K562 (cell line): ENCODE results near the gene NPC1L1. TPM values are rescaled to one million over a fixed set of nuclear protein-coding genes. Genes with fewer than 3 reads are reported as not detected.

ENCODE experiments used
- CREM ChIP-seq: IDR thresholded peaks from 2 replicates; pipeline ENCODE4 v1.6.1; 2014; ENCODE audit warnings: antibody characterized with exemption, low read depth
- ETV1 ChIP-seq: fragments of 450-650 bp; conservative IDR thresholded peaks from 2 replicates; pipeline ENCODE4 v1.6.1; 2016; ENCODE audit warnings: missing genetic modification characterization, control low read depth, low read depth, missing compliant biosample characterization
- FOXK2 ChIP-seq, 2 experiments: fragments of 450-650 bp; IDR thresholded peaks in 1 of 2; conservative IDR thresholded peaks in 1 of 2; 2 replicates each; pipeline ENCODE4 v1.6.1; 2016; ENCODE audit warnings: low read depth in 2 of 2, mild to moderate bottlenecking in 1 of 2
- GATAD2A ChIP-seq: fragments of 450-650 bp; IDR thresholded peaks from 2 replicates; pipeline ENCODE4 v1.6.1; 2017
- GMEB1 ChIP-seq: fragments of 250-450 bp; sonication (Bioruptor Pico); IDR thresholded peaks from 2 replicates; pipeline ENCODE4 v1.4.0; 2020; ENCODE audit warnings: mild to moderate bottlenecking
- HDAC3 ChIP-seq: fragments of 450-650 bp; IDR thresholded peaks from 2 replicates; pipeline ENCODE4 v1.6.1; 2018; ENCODE audit warnings: borderline replicate concordance, mild to moderate bottlenecking, moderate library complexity; ENCODE audit not compliant: partially characterized antibody
- IRF1 ChIP-seq: sonication (generic); formaldehyde crosslinking; IDR thresholded peaks from 2 replicates; pipeline ENCODE4 v1.8.0; 2022; ENCODE audit warnings: missing genetic modification reagents, mild to moderate bottlenecking, borderline replicate concordance
- LARP7 ChIP-seq: fragments of 450-650 bp; IDR thresholded peaks from 2 replicates; pipeline ENCODE4 v1.6.1; 2016
- NFATC3 ChIP-seq: fragments of 450-650 bp; IDR thresholded peaks from 2 replicates; pipeline ENCODE4 v1.6.1; 2017; ENCODE audit warnings: mild to moderate bottlenecking
- OTX1 ChIP-seq: fragments of 450-650 bp; formaldehyde crosslinking; IDR thresholded peaks from 2 replicates; pipeline ENCODE4 v1.4.0; 2022; ENCODE audit warnings: mild to moderate bottlenecking
- TFAM ChIP-seq: fragments of 250-450 bp; sonication (Bioruptor Pico); conservative IDR thresholded peaks from 2 replicates; pipeline ENCODE4 v1.5.0; 2021; ENCODE audit warnings: mild to moderate bottlenecking, moderate library complexity
- ZKSCAN1 ChIP-seq: fragments of 150-350 bp; IDR thresholded peaks from 2 replicates; pipeline ENCODE4 v1.6.1; 2016; ENCODE audit warnings: low read depth, low read length
- ZNF316 ChIP-seq: fragments of 450-650 bp; IDR thresholded peaks from 2 replicates; pipeline ENCODE4 v1.6.1; 2016
- polyA plus RNA-seq, 8 experiments: library from polyadenylated mRNA; depleted of rRNA in 4 of 8; stranded (reverse) in 5 of 8; unstranded in 3 of 8; fragments of >200 nt; fragmentation: Nextera tagmentation in 2 of 8; fragmentation: Illumina TruSeq in 1 of 8; extraction: Ambion mirVana in 2 of 8; extraction: Trizol in 1 of 8; gene quantifications; 2 replicates each; pipeline versions ENCODE4 v1.2.1 to v1.2.3, GENCODE V29; 2011 to 2014; ENCODE audit warnings: inconsistent platforms in 1 of 8, missing spikeins in 1 of 8
- total RNA-seq, 7 experiments: library from RNA; depleted of rRNA in 6 of 7; stranded (reverse); fragments of >200 nt in 6 of 7; fragmentation: Illumina TruSeq in 2 of 7; extraction: Trizol in 2 of 7; gene quantifications; 2 replicates each; pipeline versions ENCODE4 v1.2.1 to v1.2.3, GENCODE V29; 2011 to 2021; ENCODE audit warnings: low replicate concordance in 1 of 7
- TF ChIP-seq, protein P1 (sequence below), 2 experiments: fragments of 450-650 bp in 1 of 2; sonication (generic) in 1 of 2; formaldehyde crosslinking; conservative IDR thresholded peaks; 2 replicates each; pipeline versions ENCODE4 v1.4.0 to v1.8.1; 2020 to 2022; ENCODE audit warnings: mild to moderate bottlenecking in 1 of 2, missing genetic modification reagents in 1 of 2
- TF ChIP-seq, protein P2 (sequence below): fragments of 450-650 bp; IDR thresholded peaks from 2 replicates; pipeline ENCODE4 v1.6.1; 2017; ENCODE audit warnings: antibody characterized with exemption
- TF ChIP-seq, protein P3 (sequence below), 2 experiments: IDR thresholded peaks in 1 of 2; conservative IDR thresholded peaks in 1 of 2; 2 replicates each; pipeline ENCODE4 v1.6.1; 2016; ENCODE audit warnings: low read depth in 2 of 2, mild to moderate bottlenecking in 1 of 2, missing compliant biosample characterization in 1 of 2, missing genetic modification characterization in 1 of 2, moderate library complexity in 1 of 2

NPC1L1 gene
- total and polyA plus RNA-seq, 9 of the 15 experiments (the other 6 are each of a cell fraction or from before 2014, with no cell fraction given), result 0.01 to 0.18 (median 0.07) TPM; not detected in 4

- TF ChIP-seq ZKSCAN1 (no peak), TFAM (no peak), CREM (peak; percentile 73), ETV1 (tag) (peak; percentile 95), HDAC3 (peak; percentile 30), LARP7 (no peak), OTX1 (0 out of 2 replicates have a peak, but pooled peaks have one; percentile 10), GMEB1 (CRISPR knock-in tag) (peak; percentile 80), GATAD2A (peak; percentile 24; the same call in 1 of the 2 replicates), FOXK2 (conservative IDR thresholded peaks at IDR 0.05 in 1 of 2, IDR thresholded peaks at IDR 0.05 in 1 of 2; ENCODE audit: low read depth in 2 of 2) (peak; percentile 79 to 94; a peak in 3 of 4 replicates), NFATC3 (no peak), IRF1 (CRISPR knock-in tag) (no peak), ZNF316 (no peak)
- TF ChIP-seq, protein P1, sequence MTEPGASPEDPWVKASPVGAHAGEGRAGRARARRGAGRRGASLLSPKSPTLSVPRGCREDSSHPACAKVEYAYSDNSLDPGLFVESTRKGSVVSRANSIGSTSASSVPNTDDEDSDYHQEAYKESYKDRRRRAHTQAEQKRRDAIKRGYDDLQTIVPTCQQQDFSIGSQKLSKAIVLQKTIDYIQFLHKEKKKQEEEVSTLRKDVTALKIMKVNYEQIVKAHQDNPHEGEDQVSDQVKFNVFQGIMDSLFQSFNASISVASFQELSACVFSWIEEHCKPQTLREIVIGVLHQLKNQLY (CRISPR knock-in tag; conservative IDR thresholded peaks at IDR 0.05), result no peak
- TF ChIP-seq, protein P2, sequence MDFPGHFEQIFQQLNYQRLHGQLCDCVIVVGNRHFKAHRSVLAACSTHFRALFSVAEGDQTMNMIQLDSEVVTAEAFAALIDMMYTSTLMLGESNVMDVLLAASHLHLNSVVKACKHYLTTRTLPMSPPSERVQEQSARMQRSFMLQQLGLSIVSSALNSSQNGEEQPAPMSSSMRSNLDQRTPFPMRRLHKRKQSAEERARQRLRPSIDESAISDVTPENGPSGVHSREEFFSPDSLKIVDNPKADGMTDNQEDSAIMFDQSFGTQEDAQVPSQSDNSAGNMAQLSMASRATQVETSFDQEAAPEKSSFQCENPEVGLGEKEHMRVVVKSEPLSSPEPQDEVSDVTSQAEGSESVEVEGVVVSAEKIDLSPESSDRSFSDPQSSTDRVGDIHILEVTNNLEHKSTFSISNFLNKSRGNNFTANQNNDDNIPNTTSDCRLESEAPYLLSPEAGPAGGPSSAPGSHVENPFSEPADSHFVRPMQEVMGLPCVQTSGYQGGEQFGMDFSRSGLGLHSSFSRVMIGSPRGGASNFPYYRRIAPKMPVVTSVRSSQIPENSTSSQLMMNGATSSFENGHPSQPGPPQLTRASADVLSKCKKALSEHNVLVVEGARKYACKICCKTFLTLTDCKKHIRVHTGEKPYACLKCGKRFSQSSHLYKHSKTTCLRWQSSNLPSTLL, result 0 out of 2 replicates have a peak, but pooled peaks have one; percentile 19
- TF ChIP-seq, protein P3, sequence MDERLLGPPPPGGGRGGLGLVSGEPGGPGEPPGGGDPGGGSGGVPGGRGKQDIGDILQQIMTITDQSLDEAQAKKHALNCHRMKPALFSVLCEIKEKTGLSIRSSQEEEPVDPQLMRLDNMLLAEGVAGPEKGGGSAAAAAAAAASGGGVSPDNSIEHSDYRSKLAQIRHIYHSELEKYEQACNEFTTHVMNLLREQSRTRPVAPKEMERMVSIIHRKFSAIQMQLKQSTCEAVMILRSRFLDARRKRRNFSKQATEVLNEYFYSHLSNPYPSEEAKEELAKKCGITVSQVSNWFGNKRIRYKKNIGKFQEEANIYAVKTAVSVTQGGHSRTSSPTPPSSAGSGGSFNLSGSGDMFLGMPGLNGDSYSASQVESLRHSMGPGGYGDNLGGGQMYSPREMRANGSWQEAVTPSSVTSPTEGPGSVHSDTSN (CRISPR knock-in tag; IDR thresholded peaks at IDR 0.05; ENCODE audit: low read depth), result no peak
- TF ChIP-seq, protein P3 (tag; conservative IDR thresholded peaks at IDR 0.05; ENCODE audit: low read depth), result no peak
Observed at GRCh38 chr7:44490351-44491200, 50.6 kb downstream of the NPC1L1 start, which contains the start of gene NUDCD3 (continued).
